A172 (cell line): ENCODE data around the gene IL1A. TPM values are rescaled to one million over a fixed set of nuclear protein-coding genes. Genes with fewer than 3 reads are reported as not detected.

Experiments used
- DNase-seq: peaks from one replicate; pipeline ENCODE4 v3.0.0-alpha.2; 2015; ENCODE audit warnings: low spot score
- total RNA-seq: library from RNA; depleted of rRNA; stranded (reverse); fragments of >200 nt; shearing (Covaris generic); gene quantifications from 2 replicates; pipeline ENCODE4 v1.2.3, GENCODE V29; 2014

The IL1A gene
- total RNA-seq, 1 experiment from 2014 or later = not detected

DNA sequence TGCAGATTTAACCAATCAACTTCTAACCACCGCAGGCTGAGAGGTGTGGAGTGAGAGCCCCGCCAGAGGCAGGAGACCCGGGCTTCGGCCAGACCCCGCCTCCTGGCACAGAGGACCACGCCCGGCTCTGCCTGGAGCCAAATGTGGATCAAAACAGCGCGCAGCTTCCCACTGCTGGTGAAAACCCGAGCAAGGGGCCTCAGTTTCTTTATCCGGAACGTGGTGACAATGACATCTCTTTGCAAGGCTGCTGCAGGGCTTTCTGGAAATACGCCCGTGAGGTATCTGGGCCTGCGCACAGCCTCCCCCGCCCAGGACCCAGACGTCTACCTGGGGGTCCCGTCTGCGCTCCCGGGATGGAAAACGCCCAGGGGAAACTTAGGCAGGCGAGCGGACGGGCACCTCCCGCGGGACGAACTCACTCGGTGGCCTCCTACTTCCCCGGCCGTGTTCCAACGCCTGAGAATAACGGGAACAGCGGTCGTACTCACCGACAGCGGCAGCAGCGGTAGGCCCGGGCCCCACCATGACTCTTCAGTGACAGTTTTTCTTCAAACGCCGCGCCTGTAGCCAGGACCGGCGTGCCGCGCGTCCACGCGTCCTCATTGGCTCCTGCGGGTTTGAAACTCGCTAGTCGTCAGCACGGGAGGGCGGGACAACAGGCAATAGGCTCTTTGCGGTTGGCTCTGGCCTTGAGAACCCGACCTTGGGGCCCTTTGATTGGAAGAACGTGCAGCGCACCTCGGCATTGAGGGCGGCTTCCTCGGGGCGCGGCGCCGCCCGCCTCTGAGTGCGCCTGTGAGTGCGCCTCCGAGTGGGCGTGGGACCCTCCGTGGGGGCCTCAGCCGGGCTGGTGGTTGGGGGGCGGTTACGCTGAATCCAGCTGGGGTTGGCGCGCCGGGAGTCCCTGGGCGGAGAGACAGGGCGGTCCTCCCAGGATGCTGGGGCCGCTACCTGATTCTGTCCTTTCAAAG, 19.9 kb downstream of the IL1A start, which contains the start of gene CKAP2L:
Gene CKAP2L, minus strand, starts transcription at position 539 of the 974 bp plus-strand sequence. Its CDS starts 11 bp downstream, at position 528.
- DNase-seq = peak; percentile 97

GRCh38 chr2:112762276-112762675, 22.0 kb downstream of the IL1A start:
- DNase-seq = no peak

DNA sequence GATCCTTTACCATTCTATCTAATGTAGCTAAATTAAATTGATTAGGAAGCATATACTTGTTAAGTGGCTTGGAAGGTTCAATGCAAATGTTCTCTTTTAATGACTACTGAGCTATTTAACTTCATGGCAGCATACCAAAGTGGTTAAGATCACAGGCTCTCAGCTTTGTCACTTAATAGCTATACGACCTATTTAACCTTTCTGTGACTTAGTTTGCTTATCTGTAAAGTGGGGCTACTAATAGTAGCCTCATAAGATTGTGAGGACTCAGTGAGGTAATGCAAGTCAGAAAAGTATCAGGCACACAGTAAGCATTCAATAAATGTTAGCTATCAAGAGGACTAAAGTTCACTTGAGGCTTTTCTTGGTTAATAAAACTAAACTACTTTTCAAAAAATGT, 24.1 kb downstream of the IL1A start:
- DNase-seq = no peak

DNA sequence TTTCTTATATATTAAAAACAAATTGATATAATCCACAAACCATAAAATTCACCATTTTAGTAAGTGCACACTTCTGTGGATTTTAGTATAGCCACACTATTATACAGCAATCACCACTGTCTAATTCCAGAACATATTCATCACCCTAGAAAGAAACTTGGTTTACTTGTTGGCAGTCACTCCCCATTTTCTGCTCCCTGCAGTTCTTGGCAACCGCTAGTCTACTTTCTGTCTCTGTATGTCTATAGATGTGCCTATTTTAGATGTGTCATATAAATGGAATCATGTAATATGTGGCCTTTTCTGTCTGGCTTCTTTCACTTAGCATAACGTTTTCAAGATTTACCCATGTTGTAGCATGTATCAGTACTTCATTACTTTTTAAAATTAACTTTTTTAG, 25.6 kb downstream of the IL1A start:
- no peak for DNase-seq

DNA sequence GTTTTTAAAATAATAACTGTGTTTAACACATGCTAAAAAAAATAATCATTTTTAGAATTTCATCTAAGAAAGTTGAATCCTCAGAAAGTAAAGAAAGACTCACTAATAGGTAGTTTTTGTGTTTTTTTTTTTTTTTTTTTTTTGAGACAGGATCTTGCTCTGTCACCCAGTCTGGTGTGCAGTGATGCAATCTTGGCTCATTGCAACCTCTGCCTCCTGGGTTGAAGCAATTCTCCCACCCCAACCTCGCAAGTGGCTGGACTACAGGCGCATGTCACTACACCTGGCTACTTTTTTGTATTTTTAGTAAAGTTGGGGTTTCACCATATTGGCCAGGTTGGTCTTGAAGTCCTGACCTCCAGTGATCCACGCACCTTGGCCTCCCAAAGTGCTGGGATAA, 27.0 kb downstream of the IL1A start:
- no peak for DNase-seq

DNA sequence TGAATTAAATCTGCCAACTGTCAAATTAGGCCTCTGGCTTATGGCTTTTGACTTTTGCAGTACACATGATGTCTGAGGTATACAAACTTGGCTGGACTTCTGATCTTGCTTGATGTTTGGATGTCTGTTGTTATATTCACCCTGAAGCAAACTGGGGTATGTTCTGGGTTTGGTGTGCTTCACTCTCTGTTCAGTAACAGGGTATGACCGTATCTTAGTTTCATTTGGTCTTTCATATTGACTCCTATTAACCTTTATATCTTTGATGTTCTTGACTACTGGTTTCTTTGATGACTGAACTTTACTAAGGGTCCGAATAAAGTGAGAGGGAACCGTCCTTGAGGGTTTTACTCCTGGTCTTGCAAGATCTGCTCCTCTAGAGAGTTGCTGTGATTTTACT, 28.1 kb downstream of the IL1A start:
- no peak for DNase-seq

DNA sequence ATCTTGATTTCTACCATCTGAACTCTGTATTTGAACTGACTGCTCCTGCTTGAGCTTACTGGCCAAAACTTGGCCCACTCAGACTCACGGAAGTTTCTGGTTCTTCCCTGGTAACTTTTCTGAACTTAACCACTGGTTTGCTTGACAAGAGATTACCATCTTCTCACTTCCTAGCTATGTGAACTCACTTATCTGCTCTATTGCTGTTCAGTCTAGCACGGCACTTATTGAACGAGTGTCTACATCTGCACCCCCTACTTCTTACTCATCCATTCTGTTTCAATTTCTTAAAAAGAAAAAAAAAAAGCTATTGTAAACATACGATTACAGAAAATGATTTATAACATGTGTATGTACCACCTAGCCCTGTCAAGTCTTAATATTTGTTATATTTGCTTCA, 28.8 kb downstream of the IL1A start:
- no peak for DNase-seq

- no peak for DNase-seq
Measured at GRCh38 chr2:112754564-112754963, 29.7 kb downstream of the IL1A start.

DNA sequence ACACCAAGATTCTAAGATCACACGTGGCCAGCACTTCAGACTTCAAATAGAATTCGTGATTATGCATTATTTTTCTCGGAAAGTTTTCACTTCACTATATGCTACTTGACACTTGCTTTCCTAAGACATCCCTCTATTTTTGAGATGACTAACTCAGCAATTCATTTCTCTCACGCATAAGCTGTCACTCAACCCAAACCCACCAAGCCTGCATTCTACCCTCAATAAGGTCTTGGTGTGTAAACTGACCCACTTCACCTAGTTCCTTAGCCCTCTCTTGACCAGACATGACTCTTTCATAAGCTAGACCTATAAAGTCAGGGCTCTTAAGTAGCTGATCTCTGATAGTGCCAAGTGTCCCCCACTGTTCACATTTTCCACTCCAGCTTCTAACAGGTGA, 31.6 kb downstream of the IL1A start:
- DNase-seq = no peak

- DNase-seq = no peak
Measured at GRCh38 chr2:112751451-112752197, 32.7 kb downstream of the IL1A start.

GRCh38 chr2:112750560-112750843, 33.8 kb downstream of the IL1A start:
- peak; percentile 23 for DNase-seq

GRCh38 chr2:112749755-112750559, 34.3 kb downstream of the IL1A start:
- peak; percentile 66 for DNase-seq

DNA sequence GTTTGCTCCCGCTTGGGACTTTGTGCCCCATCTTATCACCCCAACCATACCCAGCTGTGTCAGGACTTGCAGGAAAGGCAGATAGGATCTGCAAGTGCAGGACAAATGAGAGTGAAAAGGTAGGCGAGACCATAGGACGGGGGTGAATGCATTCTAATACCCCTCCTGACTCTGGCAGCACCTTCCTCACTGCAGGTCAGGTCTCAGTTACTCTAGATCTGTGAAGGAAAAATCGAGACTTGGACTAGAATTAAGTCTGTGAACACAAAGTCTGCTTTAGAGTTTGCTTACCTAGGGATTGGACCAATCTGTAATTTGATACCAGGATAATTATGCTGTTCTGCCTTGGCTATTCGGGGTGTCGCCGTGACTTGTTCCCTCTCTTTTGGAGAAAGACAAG, 43.8 kb downstream of the IL1A start:
- DNase-seq = no peak

DNA sequence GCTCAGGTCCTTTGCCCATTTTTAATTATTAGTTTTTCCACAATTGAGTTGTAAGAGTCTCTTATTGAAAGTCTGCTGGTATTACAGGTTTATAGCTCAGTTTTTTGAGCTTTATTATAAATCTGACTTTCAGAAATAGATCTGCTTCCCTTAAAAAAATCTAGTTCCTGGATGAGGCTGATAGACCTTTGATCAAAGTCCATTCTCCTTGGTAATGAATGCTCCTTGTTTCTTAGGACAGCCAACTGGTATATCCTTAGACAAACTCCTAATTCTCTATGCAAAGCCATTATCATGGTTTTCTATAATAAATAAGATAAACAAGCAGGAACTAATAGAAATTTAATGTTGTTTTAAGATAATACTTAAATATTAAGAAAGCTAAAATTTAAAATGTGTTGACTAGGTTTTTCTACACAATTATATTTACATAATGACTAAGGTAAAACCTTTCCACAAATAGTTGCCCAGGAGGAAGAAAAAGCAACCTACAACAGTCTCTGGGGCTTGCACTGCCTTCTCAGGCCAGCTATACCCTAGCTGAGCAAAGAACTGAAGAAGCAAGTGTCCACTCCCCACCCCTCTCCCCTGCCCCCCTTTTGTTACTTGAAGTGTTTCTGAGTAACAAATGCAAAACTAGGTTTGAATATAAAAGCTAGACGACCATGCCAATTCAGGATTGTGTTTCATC, 46.6 kb downstream of the IL1A start:
- DNase-seq = no peak

DNA sequence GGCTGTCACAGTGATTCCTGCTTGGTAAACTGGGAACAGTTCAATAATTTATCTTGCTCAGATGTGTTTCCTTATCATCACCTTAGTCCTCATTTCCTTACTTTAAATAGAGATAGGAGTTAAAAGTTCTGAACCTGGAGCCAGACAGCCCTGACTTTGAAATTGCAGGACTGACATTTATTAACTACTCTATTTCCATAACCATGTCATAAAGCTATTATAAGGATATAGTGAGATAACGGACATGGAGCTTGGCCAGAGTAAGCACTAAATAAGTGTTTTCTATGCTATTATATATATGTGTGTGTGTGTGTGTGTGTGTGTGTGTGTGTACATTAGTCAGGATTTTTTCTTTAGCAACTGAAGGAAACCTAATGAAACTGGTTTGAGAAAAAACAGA, 50.4 kb downstream of the IL1A start:
- no peak for DNase-seq

DNA sequence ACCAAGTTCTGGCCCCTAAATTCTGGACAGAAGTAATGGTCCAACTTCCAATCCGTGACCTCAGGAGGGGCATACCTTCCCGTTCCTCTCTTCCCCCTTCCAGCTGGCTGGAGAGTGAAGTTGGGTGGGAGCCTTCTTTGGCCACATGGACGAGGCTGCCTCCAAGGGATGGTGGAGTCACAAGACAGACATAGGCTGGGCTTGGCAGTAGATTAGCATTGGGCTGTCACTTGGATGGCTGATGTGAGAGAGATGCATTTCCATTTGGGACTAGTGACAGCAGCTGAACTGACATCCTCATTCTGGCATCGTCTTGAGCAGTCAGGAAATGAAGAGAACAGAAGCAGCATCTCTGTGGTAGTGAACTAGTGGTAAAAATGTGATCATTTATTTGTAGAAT, 50.8 kb downstream of the IL1A start:
- no peak for DNase-seq

DNA sequence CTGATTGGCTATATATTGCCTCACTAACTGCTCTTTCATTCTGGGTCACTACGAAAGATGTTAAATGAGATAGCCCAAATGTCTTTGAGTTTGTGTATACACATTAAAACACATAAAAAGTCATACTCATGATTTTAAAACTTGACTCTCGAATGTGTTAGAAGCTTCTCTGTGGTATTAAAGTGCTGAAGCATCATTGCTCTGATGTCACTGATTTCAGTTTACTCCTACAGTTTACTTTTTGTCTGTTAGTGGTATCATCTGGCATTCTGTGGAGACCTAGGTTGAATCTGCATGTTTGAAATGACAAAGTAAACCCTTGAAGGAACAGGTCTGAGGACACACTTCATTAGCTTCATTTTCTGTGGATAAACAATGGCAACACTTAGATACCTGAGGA, 52.8 kb downstream of the IL1A start:
- no peak for DNase-seq

DNA sequence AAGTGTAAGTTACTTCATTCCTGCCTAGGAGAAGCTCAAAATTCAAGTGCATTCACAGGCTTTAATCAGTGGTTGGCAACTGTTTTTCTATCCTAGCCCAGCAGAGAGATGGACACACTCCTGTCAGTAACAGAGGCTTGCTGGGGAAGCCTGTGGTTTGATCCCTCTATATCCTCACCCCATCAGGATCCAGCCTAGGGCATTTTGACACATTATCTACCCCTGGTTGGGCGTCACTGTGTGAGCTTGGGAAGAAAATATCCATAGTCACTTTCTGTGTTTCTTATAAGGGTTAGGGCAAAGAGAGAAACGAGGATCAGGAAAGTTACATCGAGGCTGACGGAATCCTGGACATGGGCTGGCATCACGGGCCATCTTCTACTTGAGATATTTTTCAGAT, 53.5 kb downstream of the IL1A start:
- no peak for DNase-seq

- DNase-seq = no peak
Measured at GRCh38 chr2:112730216-112730615, 54.1 kb downstream of the IL1A start.

- DNase-seq = no peak
Measured at GRCh38 chr2:112728378-112729175, 55.7 kb downstream of the IL1A start.

GRCh38 chr2:112728029-112728362, 56.3 kb downstream of the IL1A start:
- no peak for DNase-seq
